Endothelial cell (in vitro differentiated cells): ENCODE data around the gene KIAA0930. TPM values are rescaled to one million over a fixed set of nuclear protein-coding genes. Genes with fewer than 3 reads are reported as not detected.

Source experiments
- DNase-seq: peaks from one replicate; pipeline ENCODE4 v3.0.0; 2021; ENCODE audit warnings: low spot score
- H3K27ac Mint-ChIP-seq: one replicate; pipeline ENCODE4 v1.8.0; 2021; ENCODE audit warnings: mixed read lengths, inconsistent platforms; ENCODE audit not compliant: unreplicated experiment
- H3K27me3 Mint-ChIP-seq: one replicate; pipeline ENCODE4 v1.8.0; 2021; ENCODE audit warnings: mild to moderate bottlenecking, moderate library complexity, mixed read lengths, inconsistent platforms; ENCODE audit not compliant: unreplicated experiment
- H3K36me3 Mint-ChIP-seq: one replicate; pipeline ENCODE4 v1.8.0; 2021; ENCODE audit warnings: mild to moderate bottlenecking, low read depth, mixed read lengths, inconsistent platforms; ENCODE audit not compliant: unreplicated experiment
- H3K4me1 Mint-ChIP-seq: one replicate; pipeline ENCODE4 v1.8.0; 2021; ENCODE audit warnings: mild to moderate bottlenecking, mixed read lengths, inconsistent platforms; ENCODE audit not compliant: unreplicated experiment
- H3K4me3 Mint-ChIP-seq: one replicate; pipeline ENCODE4 v1.8.0; 2021; ENCODE audit warnings: mild to moderate bottlenecking, mixed read lengths, inconsistent platforms; ENCODE audit not compliant: unreplicated experiment
- H3K9me3 Mint-ChIP-seq: one replicate; pipeline ENCODE4 v1.8.0; 2021; ENCODE audit warnings: mixed read lengths, inconsistent platforms; ENCODE audit not compliant: unreplicated experiment
- total RNA-seq: library from RNA; stranded (reverse); fragmentation: NEBNext Ultra II Directional; extraction: Animal tissue kit (Norgen Biotek cat#: 25700); gene quantifications from one replicate; pipeline ENCODE4 v1.2.1, GENCODE V29; 2021; ENCODE audit not compliant: unreplicated experiment
- TF ChIP-seq, protein P1 (sequence below): fragments of 200-600 bp; sonication (generic); IDR thresholded peaks from one replicate; pipeline ENCODE4 v1.5.0; 2021; ENCODE audit warnings: antibody characterized with exemption; ENCODE audit not compliant: unreplicated experiment

Gene KIAA0930
- total RNA-seq, 1 donor from 2014 or later, result 18.7 TPM

DNA sequence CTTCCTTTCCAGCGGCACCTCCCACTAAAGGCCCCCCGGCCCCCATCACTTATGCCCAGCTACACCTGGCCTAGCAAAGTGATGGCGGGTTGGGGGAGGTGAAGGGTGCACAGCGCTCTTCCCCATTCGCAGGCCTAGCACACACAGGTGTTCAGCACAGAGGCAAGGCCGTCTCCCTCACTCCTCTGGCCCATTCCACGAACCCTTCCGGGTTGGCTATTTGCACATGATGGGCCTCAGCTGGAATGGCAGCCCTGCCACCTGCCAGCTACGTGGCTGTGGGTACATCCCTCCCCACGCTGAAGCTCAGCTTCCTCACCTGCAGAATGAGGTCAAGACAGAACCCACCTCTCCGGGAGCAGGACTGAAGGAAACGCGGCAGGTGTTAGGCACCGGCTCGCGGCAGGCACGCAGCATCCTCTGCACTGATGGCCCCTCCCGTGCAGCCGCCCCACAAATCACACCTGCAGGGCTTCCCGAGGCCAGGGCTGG is 4.8 kb downstream of the KIAA0930 start:
- peaks cover 3% of the 10 kb centered on the region for H3K4me1 Mint-ChIP-seq
- H3K4me3 Mint-ChIP-seq, result no peak overlapping the region
- DNase-seq, result no peak
- no peaks in the 10 kb centered on the region for H3K9me3 Mint-ChIP-seq
- TF ChIP-seq, protein P1, sequence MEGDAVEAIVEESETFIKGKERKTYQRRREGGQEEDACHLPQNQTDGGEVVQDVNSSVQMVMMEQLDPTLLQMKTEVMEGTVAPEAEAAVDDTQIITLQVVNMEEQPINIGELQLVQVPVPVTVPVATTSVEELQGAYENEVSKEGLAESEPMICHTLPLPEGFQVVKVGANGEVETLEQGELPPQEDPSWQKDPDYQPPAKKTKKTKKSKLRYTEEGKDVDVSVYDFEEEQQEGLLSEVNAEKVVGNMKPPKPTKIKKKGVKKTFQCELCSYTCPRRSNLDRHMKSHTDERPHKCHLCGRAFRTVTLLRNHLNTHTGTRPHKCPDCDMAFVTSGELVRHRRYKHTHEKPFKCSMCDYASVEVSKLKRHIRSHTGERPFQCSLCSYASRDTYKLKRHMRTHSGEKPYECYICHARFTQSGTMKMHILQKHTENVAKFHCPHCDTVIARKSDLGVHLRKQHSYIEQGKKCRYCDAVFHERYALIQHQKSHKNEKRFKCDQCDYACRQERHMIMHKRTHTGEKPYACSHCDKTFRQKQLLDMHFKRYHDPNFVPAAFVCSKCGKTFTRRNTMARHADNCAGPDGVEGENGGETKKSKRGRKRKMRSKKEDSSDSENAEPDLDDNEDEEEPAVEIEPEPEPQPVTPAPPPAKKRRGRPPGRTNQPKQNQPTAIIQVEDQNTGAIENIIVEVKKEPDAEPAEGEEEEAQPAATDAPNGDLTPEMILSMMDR, result no peak
- H3K27ac Mint-ChIP-seq, result no peak overlapping the region
- H3K36me3 Mint-ChIP-seq, result no peaks in the 10 kb centered on the region
- H3K27me3 Mint-ChIP-seq, result peaks cover 3% of the 10 kb centered on the region

DNA sequence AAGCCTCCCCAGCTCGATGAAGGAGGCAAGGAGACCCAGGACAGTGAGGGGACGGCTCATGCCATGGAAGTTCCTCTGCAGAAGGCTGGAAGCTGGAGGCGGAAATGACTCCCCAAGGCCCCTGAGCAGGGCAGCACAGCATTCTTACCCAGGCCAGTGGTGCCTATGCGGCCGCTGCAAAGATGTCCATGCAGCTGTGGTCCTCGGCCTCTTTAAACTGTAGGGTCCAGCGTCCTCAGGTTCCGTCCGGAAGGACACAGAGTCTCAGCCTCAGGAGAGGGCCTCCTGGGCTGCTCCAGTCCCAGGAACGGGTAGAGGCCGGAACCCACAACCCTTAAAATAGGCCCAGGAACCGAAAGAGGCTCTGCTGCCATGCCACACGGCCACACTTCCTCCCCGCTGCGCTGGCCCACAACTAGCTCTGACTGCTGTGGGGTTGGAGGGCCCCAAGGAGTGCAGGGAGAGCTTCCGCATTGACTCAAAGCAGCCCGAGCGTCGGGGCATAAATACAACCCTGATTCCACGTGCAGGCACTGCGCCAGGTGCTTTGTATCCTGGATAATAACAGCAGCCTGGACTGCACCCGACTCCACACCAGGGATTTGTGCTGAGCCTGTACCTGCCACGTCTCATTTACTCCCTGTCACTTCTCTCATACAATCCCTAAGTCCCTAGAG is 5.5 kb downstream of the KIAA0930 start:
- Mint-ChIP-seq H3K27me3 (peaks cover 3% of the 10 kb centered on the region), H3K9me3 (no peaks in the 10 kb centered on the region), H3K27ac (no peak overlapping the region), H3K4me1 (peaks cover 3% of the 10 kb centered on the region), H3K36me3 (no peaks in the 10 kb centered on the region), H3K4me3 (no peak overlapping the region)
- TF ChIP-seq, protein P1, result no peak
- DNase-seq, result no peak

DNA sequence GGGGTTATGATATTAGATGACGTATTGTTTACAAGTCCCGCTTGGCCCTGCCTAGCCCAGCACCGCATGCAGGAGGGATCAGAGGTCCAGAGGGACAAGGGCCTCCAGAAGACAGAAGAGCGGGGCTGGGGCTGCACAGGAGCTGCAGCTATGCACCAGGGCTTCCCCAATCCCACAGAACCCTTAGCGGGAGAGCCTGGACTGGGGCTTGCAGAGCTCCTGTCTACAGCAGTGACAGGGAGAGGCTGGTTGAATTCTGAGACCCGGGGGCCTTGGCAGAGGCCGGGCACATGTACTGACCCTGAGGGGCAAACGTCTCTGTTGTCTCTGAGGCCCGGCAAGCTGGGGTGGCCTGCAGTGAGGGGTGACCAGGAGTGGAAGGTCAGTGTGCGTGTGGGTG is 6.9 kb downstream of the KIAA0930 start:
- Mint-ChIP-seq H3K36me3 (no peaks in the 10 kb centered on the region), H3K4me1 (peaks cover 3% of the 10 kb centered on the region), H3K27me3 (peaks cover 6% of the 10 kb centered on the region), H3K9me3 (no peaks in the 10 kb centered on the region), H3K27ac (no peak overlapping the region), H3K4me3 (no peak overlapping the region)
- no peak for DNase-seq
- TF ChIP-seq, protein P1, result no peak

DNA sequence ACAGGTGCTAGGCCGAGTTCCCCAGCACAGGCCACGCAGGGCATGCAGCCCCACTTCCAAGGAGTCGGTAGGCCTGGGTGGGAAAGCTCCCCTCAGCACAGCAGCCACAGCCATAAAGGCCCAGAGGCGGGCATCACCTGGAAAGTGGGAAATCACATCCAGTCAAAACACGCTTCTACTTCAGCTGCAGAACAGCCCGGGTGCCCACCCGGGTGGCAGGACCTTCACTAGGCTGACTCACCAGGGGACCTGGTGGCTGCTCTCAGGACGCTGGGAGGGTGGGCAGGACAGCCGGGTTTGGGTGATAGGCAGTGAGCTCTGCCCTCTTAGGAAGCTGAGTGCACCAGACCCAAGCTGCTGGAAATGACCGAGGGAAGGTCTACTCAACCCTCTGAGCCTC is 7.3 kb downstream of the KIAA0930 start:
- TF ChIP-seq, protein P1, result no peak
- Mint-ChIP-seq H3K27ac (no peak overlapping the region), H3K27me3 (peaks cover 4% of the 10 kb centered on the region), H3K36me3 (no peaks in the 10 kb centered on the region), H3K4me3 (no peak overlapping the region), H3K9me3 (no peaks in the 10 kb centered on the region), H3K4me1 (peaks cover 3% of the 10 kb centered on the region)
- no peak for DNase-seq

DNA sequence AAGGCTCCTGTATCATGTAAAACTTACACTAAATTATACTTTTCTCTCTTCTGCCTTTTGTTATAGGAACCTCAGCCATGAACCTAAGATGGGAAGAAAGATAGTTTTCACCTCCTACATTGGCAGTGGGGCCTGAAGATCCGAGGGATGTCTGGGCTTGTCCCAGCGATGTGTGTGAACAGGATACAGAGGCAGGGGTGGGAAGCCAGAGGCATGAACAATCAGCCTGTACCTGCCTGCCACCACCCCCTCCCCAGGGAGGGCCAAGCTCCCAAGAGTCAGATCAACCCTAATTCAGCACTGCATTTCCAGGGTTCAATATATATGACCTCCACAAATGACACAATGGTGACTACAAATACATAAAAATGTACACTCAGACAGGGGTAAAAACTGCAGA is 9.4 kb downstream of the KIAA0930 start:
- H3K4me3 Mint-ChIP-seq, result no peak overlapping the region

More for the DNA sequence above, 9.4 kb downstream of the KIAA0930 start:
- TF ChIP-seq, protein P1, result no peak
- DNase-seq, result no peak
- no peaks in the 10 kb centered on the region for H3K9me3 Mint-ChIP-seq
- H3K27ac Mint-ChIP-seq, result no peak overlapping the region
- peaks cover 6% of the 10 kb centered on the region for H3K4me1 Mint-ChIP-seq
- H3K36me3 Mint-ChIP-seq, result no peaks in the 10 kb centered on the region
- H3K27me3 Mint-ChIP-seq, result peaks cover 7% of the 10 kb centered on the region
